Keratinocyte (primary cell): ENCODE data around the gene KIAA1210.

Experiments
- CTCF ChIP-seq, 3 experiments: IDR thresholded peaks in 1 of 3; conservative IDR thresholded peaks in 1 of 3; optimal IDR thresholded peaks in 1 of 3; 2 replicates in 2 of 3; 3 replicates in 1 of 3; pipeline versions ENCODE3 to v1.5.1; 2011; ENCODE audit warnings: low read length in 3 of 3, mild to moderate bottlenecking in 3 of 3, moderate library complexity in 2 of 3, control low read depth in 1 of 3, inconsistent platforms in 1 of 3; ENCODE audit not compliant: insufficient read depth in 2 of 3; ENCODE audit errors: extremely low read depth in 1 of 3
- EZH2 ChIP-seq: IDR thresholded peaks from one replicate; pipeline ENCODE4 v1.6.1; 2012; ENCODE audit warnings: inconsistent platforms, mild to moderate bottlenecking, low read length, moderate library complexity

GRCh38 chrX:119069762-119070161 is 57.9 kb downstream of the KIAA1210 start:
- TF ChIP-seq CTCF (optimal IDR thresholded peaks at IDR 0.05 in 1 of 3, IDR thresholded peaks at IDR 0.05 in 1 of 3, conservative IDR thresholded peaks at IDR 0.05 in 1 of 3; ENCODE audit: extremely low read depth in 1 of 3, insufficient read depth in 2 of 3, low read length in 3 of 3) = no peak
- no peak for TF ChIP-seq EZH2
